HG03175 (cell line): ENCODE measurements around the gene ADARB2.
"Not testable (repeated sequence)": the region's sequence is repeated elsewhere in the genome, so short reads cannot be mapped to it uniquely, and the experiment has no call there.

ENCODE experiments used
- ATAC-seq: cut with Tn5 transposase; IDR thresholded peaks from one replicate; pipeline ENCODE4 v1.9.1; 2021; ENCODE audit warnings: mild to moderate bottlenecking, moderate library complexity; ENCODE audit not compliant: unreplicated experiment

Gene ADARB2

GRCh38 chr10:1402016-1402770 lies 335.1 kb downstream of the ADARB2 start:
- no peak for ATAC-seq

- ATAC-seq: no peak
These were observed 336.0 kb downstream of the ADARB2 start for GRCh38 chr10:1401071-1401965.

- no peak for ATAC-seq
These were observed 336.9 kb downstream of the ADARB2 start for GRCh38 chr10:1400101-1401070.

- no peak for ATAC-seq
These were observed 337.8 kb downstream of the ADARB2 start for GRCh38 chr10:1399431-1400100.

- no peak for ATAC-seq
These were observed 338.5 kb downstream of the ADARB2 start for GRCh38 chr10:1398626-1399410.

GRCh38 chr10:1398116-1398515 lies 339.2 kb downstream of the ADARB2 start:
- ATAC-seq: not testable (repeated sequence)

GRCh38 chr10:1396297-1396635 lies 341.1 kb downstream of the ADARB2 start:
- ATAC-seq: no peak

- ATAC-seq: no peak
These were observed 341.6 kb downstream of the ADARB2 start for GRCh38 chr10:1395481-1396296.

GRCh38 chr10:1395025-1395480 lies 342.3 kb downstream of the ADARB2 start:
- no peak for ATAC-seq

GRCh38 chr10:1394155-1394912 lies 343.0 kb downstream of the ADARB2 start:
- ATAC-seq: no peak

GRCh38 chr10:1393481-1393880 lies 343.8 kb downstream of the ADARB2 start:
- ATAC-seq: no peak

- ATAC-seq: no peak
These were observed 345.2 kb downstream of the ADARB2 start for GRCh38 chr10:1392127-1392526.

GRCh38 chr10:1390200-1390599 lies 347.1 kb downstream of the ADARB2 start:
- no peak for ATAC-seq

GRCh38 chr10:1384026-1384425 lies 353.3 kb downstream of the ADARB2 start:
- no peak for ATAC-seq

GRCh38 chr10:1382711-1383110 lies 354.6 kb downstream of the ADARB2 start:
- no peak for ATAC-seq

- no peak for ATAC-seq
These were observed 356.0 kb downstream of the ADARB2 start for GRCh38 chr10:1381339-1381738.

GRCh38 chr10:1380088-1380671 lies 357.1 kb downstream of the ADARB2 start:
- no peak for ATAC-seq

- no peak for ATAC-seq
These were observed 357.7 kb downstream of the ADARB2 start for GRCh38 chr10:1379601-1380000.
